Cortex of kidney (tissue), 1 donor: ENCODE measurements around the gene SNED1.
"Not testable (repeated sequence)": the region's sequence is repeated elsewhere in the genome, so short reads cannot be mapped to it uniquely, and the experiment has no call there.

Source experiments
- DNase-seq: peaks from one replicate; lab custom pipeline; 2025; lab: John Stamatoyannopoulos, UW

The SNED1 gene

GRCh38 chr2:241084856-241085444 is 86.5 kb downstream of the SNED1 start:
- DNase-seq = no peak

GRCh38 chr2:241087420-241088268 is 89.2 kb downstream of the SNED1 start:
- no peak for DNase-seq

- DNase-seq = no peak
Observed at GRCh38 chr2:241088376-241088775, 90.0 kb downstream of the SNED1 start.

- no peak for DNase-seq
Observed at GRCh38 chr2:241088791-241089732, 90.6 kb downstream of the SNED1 start.

GRCh38 chr2:241091201-241091600 is 92.8 kb downstream of the SNED1 start:
- DNase-seq = no peak

- DNase-seq = no peak
Observed at GRCh38 chr2:241091734-241092445, 93.5 kb downstream of the SNED1 start.

- DNase-seq = no peak
Observed at GRCh38 chr2:241092677-241093076, 94.3 kb downstream of the SNED1 start.

GRCh38 chr2:241093133-241093781 is 94.8 kb downstream of the SNED1 start:
- not testable (repeated sequence) for DNase-seq

- no peak for DNase-seq
Observed at GRCh38 chr2:241094172-241094571, 95.8 kb downstream of the SNED1 start.

GRCh38 chr2:241094924-241095420 is 96.6 kb downstream of the SNED1 start:
- no peak for DNase-seq

- no peak for DNase-seq
Observed at GRCh38 chr2:241095594-241096290, 97.3 kb downstream of the SNED1 start.

- no peak for DNase-seq
Observed at GRCh38 chr2:241096979-241097378, 98.6 kb downstream of the SNED1 start.

- no peak for DNase-seq
Observed at GRCh38 chr2:241099246-241099645, 100.8 kb downstream of the SNED1 start.

- DNase-seq = peak; percentile 48
Observed at GRCh38 chr2:241102239-241102803, 103.9 kb downstream of the SNED1 start, which contains the start of gene MTERF4. Gene MTERF4 (minus strand): TSS chr2:241102287. CDS start chr2:241102273, 14 bp downstream.

- DNase-seq = no peak
Observed at GRCh38 chr2:241103176-241103595, 104.8 kb downstream of the SNED1 start.

GRCh38 chr2:241104611-241105010 is 106.2 kb downstream of the SNED1 start:
- DNase-seq = not testable (repeated sequence)

- DNase-seq = no peak
Observed at GRCh38 chr2:241105641-241106040, 107.2 kb downstream of the SNED1 start.

- DNase-seq = no peak
Observed at GRCh38 chr2:241107031-241107783, 108.8 kb downstream of the SNED1 start.
